HFFc6 (cell line): ENCODE results near the gene CFAP52. TPM values are rescaled to one million over a fixed set of nuclear protein-coding genes. Genes with fewer than 3 reads are reported as not detected.

ENCODE experiments used
- DNase-seq: peaks from one replicate; pipeline ENCODE4 v3.0.0-alpha.2; 2018
- H3K27ac Mint-ChIP-seq: 2 replicates; pipeline ENCODE4 v1.8.0; 2020; ENCODE audit warnings: mild to moderate bottlenecking, mixed read lengths
- H3K27me3 Mint-ChIP-seq: 2 replicates; pipeline ENCODE4 v1.8.0; 2021; ENCODE audit warnings: mild to moderate bottlenecking, moderate library complexity, mixed read lengths; ENCODE audit not compliant: insufficient read depth
- H3K36me3 Mint-ChIP-seq: 2 replicates; pipeline ENCODE4 v1.8.0; 2021; ENCODE audit warnings: low read depth, mixed read lengths
- H3K4me1 Mint-ChIP-seq: 2 replicates; pipeline ENCODE4 v1.8.0; 2020; ENCODE audit warnings: low read depth, mixed read lengths
- H3K4me3 Mint-ChIP-seq: 2 replicates; pipeline ENCODE4 v1.8.0; 2020; ENCODE audit warnings: mild to moderate bottlenecking, moderate library complexity, mixed read lengths
- H3K9me3 Mint-ChIP-seq: 2 replicates; pipeline ENCODE4 v1.8.0; 2020; ENCODE audit warnings: mild to moderate bottlenecking, mixed read lengths
- total RNA-seq, 6 experiments: library from RNA; stranded (reverse); fragmentation: NEBNext Ultra II Directional; extraction: Animal tissue kit (Norgen Biotek cat#: 25700); gene quantifications; 2 replicates in 1 of 6; 3 replicates in 5 of 6; pipeline ENCODE4 v1.2.3, GENCODE V29; 2021
- TF ChIP-seq, protein P1 (sequence below): fragments of 200-600 bp; sonication (generic); IDR thresholded peaks from 2 replicates; pipeline ENCODE4 v1.5.0; 2021; ENCODE audit warnings: antibody characterized with exemption, mild to moderate bottlenecking

Gene CFAP52
- total RNA-seq, 6 experiments from 2014 or later: not detected

- Mint-ChIP-seq H3K27ac (no peak overlapping the region), H3K9me3 (peaks cover 13% of the 10 kb centered on the region), H3K4me3 (no peak overlapping the region), H3K27me3 (peaks cover 3% of the 10 kb centered on the region; the same call in 1 of the 2 replicates), H3K36me3 (peaks cover 4% of the 10 kb centered on the region; the same call in 1 of the 2 replicates), H3K4me1 (peaks cover 9% of the 10 kb centered on the region)
- DNase-seq: no peak
- TF ChIP-seq, protein P1, sequence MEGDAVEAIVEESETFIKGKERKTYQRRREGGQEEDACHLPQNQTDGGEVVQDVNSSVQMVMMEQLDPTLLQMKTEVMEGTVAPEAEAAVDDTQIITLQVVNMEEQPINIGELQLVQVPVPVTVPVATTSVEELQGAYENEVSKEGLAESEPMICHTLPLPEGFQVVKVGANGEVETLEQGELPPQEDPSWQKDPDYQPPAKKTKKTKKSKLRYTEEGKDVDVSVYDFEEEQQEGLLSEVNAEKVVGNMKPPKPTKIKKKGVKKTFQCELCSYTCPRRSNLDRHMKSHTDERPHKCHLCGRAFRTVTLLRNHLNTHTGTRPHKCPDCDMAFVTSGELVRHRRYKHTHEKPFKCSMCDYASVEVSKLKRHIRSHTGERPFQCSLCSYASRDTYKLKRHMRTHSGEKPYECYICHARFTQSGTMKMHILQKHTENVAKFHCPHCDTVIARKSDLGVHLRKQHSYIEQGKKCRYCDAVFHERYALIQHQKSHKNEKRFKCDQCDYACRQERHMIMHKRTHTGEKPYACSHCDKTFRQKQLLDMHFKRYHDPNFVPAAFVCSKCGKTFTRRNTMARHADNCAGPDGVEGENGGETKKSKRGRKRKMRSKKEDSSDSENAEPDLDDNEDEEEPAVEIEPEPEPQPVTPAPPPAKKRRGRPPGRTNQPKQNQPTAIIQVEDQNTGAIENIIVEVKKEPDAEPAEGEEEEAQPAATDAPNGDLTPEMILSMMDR: no peak
Observed at GRCh38 chr17:9672691-9673090, 96.2 kb downstream of the CFAP52 start.

GRCh38 chr17:9676084-9676483 is 99.6 kb downstream of the CFAP52 start:
- DNase-seq: no peak
- H3K27me3 Mint-ChIP-seq: peaks cover 2% of the 10 kb centered on the region; the same call in 1 of the 2 replicates
- TF ChIP-seq, protein P1: peak; percentile 45; the same call in 1 of the 2 replicates
- H3K4me3 Mint-ChIP-seq: no peak overlapping the region
- peaks cover 21% of the 10 kb centered on the region for H3K9me3 Mint-ChIP-seq
- no peak overlapping the region for H3K27ac Mint-ChIP-seq
- H3K4me1 Mint-ChIP-seq: peaks cover 9% of the 10 kb centered on the region
- H3K36me3 Mint-ChIP-seq: 0 out of 2 replicates have a peak, but pooled peaks cover 3% of the 10 kb centered on the region

DNA sequence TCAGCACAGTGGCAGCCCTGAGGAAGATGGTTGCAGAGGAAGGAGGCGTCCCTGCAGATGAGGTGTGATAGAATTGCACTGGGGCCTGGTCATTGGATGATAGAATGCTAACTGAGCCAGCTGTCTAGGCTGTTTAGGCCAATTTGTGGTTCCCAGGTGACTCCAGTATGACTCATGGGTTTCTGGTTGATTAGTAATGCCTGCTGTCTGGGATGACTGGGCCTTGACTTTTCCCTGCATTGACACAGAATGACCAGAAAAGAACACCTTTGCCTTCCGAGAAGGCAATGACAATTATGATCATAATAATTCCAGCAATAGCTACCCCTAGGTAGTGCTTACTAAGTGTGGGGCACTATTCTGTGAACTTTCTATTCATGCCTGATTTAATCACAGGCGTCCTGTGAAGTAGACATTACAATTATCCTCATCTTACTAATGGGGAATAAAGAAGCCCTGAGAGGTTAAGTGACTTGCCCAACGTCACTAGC is 100.4 kb downstream of the CFAP52 start:
- Mint-ChIP-seq H3K4me3 (no peak overlapping the region), H3K27me3 (peaks cover 2% of the 10 kb centered on the region; the same call in 1 of the 2 replicates), H3K27ac (no peak overlapping the region), H3K9me3 (peaks cover 21% of the 10 kb centered on the region), H3K36me3 (0 out of 2 replicates have a peak, but pooled peaks cover 3% of the 10 kb centered on the region), H3K4me1 (peaks cover 9% of the 10 kb centered on the region)
- TF ChIP-seq, protein P1: no peak
- peak; percentile 47 for DNase-seq

DNA sequence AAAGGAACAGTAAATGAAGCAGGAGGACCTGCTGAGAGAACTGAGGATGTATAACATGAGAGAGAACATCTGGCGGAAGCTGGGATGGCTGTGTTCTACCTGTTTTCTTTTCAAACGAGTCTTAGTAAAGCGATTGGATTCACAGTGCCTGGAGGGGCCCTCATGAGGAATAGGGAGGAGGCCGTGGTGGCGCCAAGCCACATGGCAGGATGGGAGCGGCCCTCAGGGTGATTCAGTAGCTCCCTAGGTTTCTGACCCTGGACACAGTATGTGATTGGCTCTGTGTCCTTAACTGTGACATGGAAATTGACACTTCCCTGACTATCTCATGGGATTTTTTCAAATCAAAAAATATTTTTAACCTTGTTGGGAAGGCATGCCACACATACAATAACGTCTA is 101.0 kb downstream of the CFAP52 start:
- Mint-ChIP-seq H3K9me3 (peaks cover 21% of the 10 kb centered on the region), H3K4me1 (peaks cover 9% of the 10 kb centered on the region), H3K27me3 (peaks cover 2% of the 10 kb centered on the region; the same call in 1 of the 2 replicates), H3K36me3 (0 out of 2 replicates have a peak, but pooled peaks cover 3% of the 10 kb centered on the region), H3K4me3 (no peak overlapping the region), H3K27ac (no peak overlapping the region)
- TF ChIP-seq, protein P1: no peak
- DNase-seq: no peak

- Mint-ChIP-seq H3K36me3 (0 out of 2 replicates have a peak, but pooled peaks cover 3% of the 10 kb centered on the region), H3K27me3 (peaks cover 5% of the 10 kb centered on the region; the same call in 1 of the 2 replicates), H3K4me3 (no peak overlapping the region), H3K4me1 (peaks cover 9% of the 10 kb centered on the region), H3K9me3 (peaks cover 21% of the 10 kb centered on the region), H3K27ac (no peak overlapping the region)
- no peak for DNase-seq
- TF ChIP-seq, protein P1: no peak
Observed at GRCh38 chr17:9677896-9678295, 101.5 kb downstream of the CFAP52 start.
